ENCODE results near the gene CRISP1. TPM values are rescaled to one million over a fixed set of nuclear protein-coding genes. Genes with fewer than 3 reads are reported as not detected.

Gene CRISP1
- total and polyA plus RNA-seq, 5 donors: not detected

- ATAC-seq (no peak), DNase-seq (peak in 1 of 3 donors; percentile 21)
- no peaks in the 10 kb centered on the region for H3K4me1 ChIP-seq (ENCODE audit: control insufficient read depth, insufficient read depth, low read length)
- intact Hi-C loops (cut with DNase I): no loop called here
- no peaks in the 10 kb centered on the region for H3K9me3 ChIP-seq (ENCODE audit: control insufficient read depth, low read length)
- H3K27ac ChIP-seq (ENCODE audit: low read length): no peak overlapping the region
- H3K4me3 ChIP-seq (ENCODE audit: low read length): no peak overlapping the region
- 67% methylated on average over 3 of the region's 3 CpGs for WGBS
- H3K27me3 ChIP-seq (ENCODE audit: control insufficient read depth, insufficient read depth): no peaks in the 10 kb centered on the region
Measured at GRCh38 chr6:49892280-49892679, 25.9 kb upstream of the CRISP1 start.

GRCh38 chr6:49890988-49891387 is 24.7 kb upstream of the CRISP1 start:
- Histone ChIP-seq H3K9me3 (ENCODE audit: control insufficient read depth, low read length) (no peaks in the 10 kb centered on the region), H3K4me3 (ENCODE audit: low read length) (no peak overlapping the region), H3K27me3 (ENCODE audit: control insufficient read depth, insufficient read depth) (no peaks in the 10 kb centered on the region), H3K27ac (ENCODE audit: low read length) (no peak overlapping the region), H3K4me1 (ENCODE audit: control insufficient read depth, insufficient read depth, low read length) (no peaks in the 10 kb centered on the region)
- no peak for ATAC-seq
- 39% methylated on average over 7 of the region's 7 CpGs for WGBS
- intact Hi-C loops (cut with DNase I): no loop called here
- no peak for DNase-seq

GRCh38 chr6:49888742-49889431 is 22.6 kb upstream of the CRISP1 start:
- no peak overlapping the region for H3K27ac ChIP-seq (ENCODE audit: low read length)
- H3K27me3 ChIP-seq (ENCODE audit: control insufficient read depth, insufficient read depth): no peaks in the 10 kb centered on the region
- H3K4me1 ChIP-seq (ENCODE audit: control insufficient read depth, insufficient read depth, low read length): no peaks in the 10 kb centered on the region
- 64% methylated on average over 5 of the region's 5 CpGs for WGBS
- no peaks in the 10 kb centered on the region for H3K9me3 ChIP-seq (ENCODE audit: control insufficient read depth, low read length)
- no peak overlapping the region for H3K4me3 ChIP-seq (ENCODE audit: low read length)
- DNase-seq: no peak
- no peak for ATAC-seq
- intact Hi-C loops (cut with DNase I): no loop called here

- Histone ChIP-seq H3K4me3 (ENCODE audit: low read length) (no peak overlapping the region), H3K4me1 (ENCODE audit: control insufficient read depth, insufficient read depth, low read length) (no peaks in the 10 kb centered on the region), H3K27me3 (ENCODE audit: control insufficient read depth, insufficient read depth) (no peaks in the 10 kb centered on the region), H3K27ac (ENCODE audit: low read length) (no peak overlapping the region), H3K9me3 (ENCODE audit: control insufficient read depth, low read length) (no peaks in the 10 kb centered on the region)
- 38% methylated on average over 2 of the region's 2 CpGs for WGBS
- DNase-seq (no peak), ATAC-seq (no peak)
- intact Hi-C loops (cut with DNase I): no loop called here
Measured at GRCh38 chr6:49868951-49869529, 2.7 kb upstream of the CRISP1 start.

GRCh38 chr6:49856282-49856681 is 10.1 kb downstream of the CRISP1 start:
- WGBS: 85% methylated on average over 2 of the region's 2 CpGs
- ATAC-seq (no peak), DNase-seq (no peak)
- Histone ChIP-seq H3K27me3 (ENCODE audit: control insufficient read depth, insufficient read depth) (no peaks in the 10 kb centered on the region), H3K4me1 (ENCODE audit: control insufficient read depth, insufficient read depth, low read length) (no peaks in the 10 kb centered on the region), H3K4me3 (ENCODE audit: low read length) (no peak overlapping the region), H3K27ac (ENCODE audit: low read length) (no peak overlapping the region), H3K9me3 (ENCODE audit: control insufficient read depth, low read length) (no peaks in the 10 kb centered on the region)
- intact Hi-C loops (cut with DNase I): loop anchor here in 1 of 4 donors (10.0 kb wide), 1 partner anchor 321 kb away; no protein-coding TSS in a partner anchor

DNA sequence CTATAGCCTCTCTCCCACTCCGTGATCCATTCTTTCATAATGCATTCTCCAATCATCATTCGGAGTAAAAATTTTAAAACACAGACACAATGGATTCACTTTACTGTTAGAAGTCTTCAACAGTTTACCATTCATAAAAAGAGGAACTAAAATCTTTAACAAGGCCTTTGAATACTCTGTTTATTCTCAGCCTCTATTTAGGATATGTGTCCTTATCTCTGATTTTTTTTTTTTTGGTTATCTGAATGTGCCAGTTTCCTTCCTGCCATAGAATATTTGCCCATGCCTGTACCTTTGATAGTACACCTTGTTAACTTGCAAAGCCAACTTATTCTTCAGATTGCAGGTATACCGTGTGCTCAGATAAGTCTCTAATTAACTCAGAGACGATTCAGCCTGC is 11.1 kb downstream of the CRISP1 start:
- intact Hi-C loops (cut with DNase I): loop anchor here in 1 of 4 donors (10.0 kb wide), 1 partner anchor 320 kb away; no protein-coding TSS in a partner anchor
- Histone ChIP-seq H3K4me1 (ENCODE audit: control insufficient read depth, insufficient read depth, low read length) (no peaks in the 10 kb centered on the region), H3K27me3 (ENCODE audit: control insufficient read depth, insufficient read depth) (no peaks in the 10 kb centered on the region), H3K4me3 (ENCODE audit: low read length) (no peak overlapping the region), H3K9me3 (ENCODE audit: control insufficient read depth, low read length) (no peaks in the 10 kb centered on the region), H3K27ac (ENCODE audit: low read length) (no peak overlapping the region)
- WGBS: 74% methylated on average over 4 of the region's 4 CpGs
- no peak for DNase-seq
- ATAC-seq: no peak

DNA sequence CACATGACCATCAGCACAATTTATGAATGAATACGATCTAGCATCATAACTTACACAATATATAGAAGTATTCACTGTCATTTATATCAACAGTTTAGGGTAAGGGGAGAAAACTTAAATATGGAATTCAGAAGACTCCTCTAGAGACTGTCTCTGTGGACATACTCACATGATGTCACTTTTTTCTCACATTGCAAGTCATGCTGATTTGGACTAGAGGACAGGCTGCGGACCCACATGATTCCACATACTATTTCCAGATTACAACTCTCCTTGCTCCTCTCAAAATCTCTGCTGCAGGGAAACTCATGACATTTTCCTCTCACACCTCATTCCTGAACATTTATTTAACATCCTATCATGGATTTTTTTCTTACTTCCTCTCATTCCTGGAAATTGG is 13.4 kb downstream of the CRISP1 start:
- H3K4me1 ChIP-seq (ENCODE audit: control insufficient read depth, insufficient read depth, low read length): no peaks in the 10 kb centered on the region
- 70% methylated on average over 2 of the region's 2 CpGs for WGBS
- no peaks in the 10 kb centered on the region for H3K27me3 ChIP-seq (ENCODE audit: control insufficient read depth, insufficient read depth)
- H3K4me3 ChIP-seq (ENCODE audit: low read length): no peak overlapping the region
- H3K9me3 ChIP-seq (ENCODE audit: control insufficient read depth, low read length): no peaks in the 10 kb centered on the region
- intact Hi-C loops (cut with DNase I): loop anchor here in 2 of 4 donors (5.0 to 10.0 kb wide), 2 partner anchors 231 to 318 kb away; no protein-coding TSS in a partner anchor
- ATAC-seq: no peak
- no peak for DNase-seq
- H3K27ac ChIP-seq (ENCODE audit: low read length): no peak overlapping the region

GRCh38 chr6:49849213-49849907 is 17.0 kb downstream of the CRISP1 start:
- H3K4me3 ChIP-seq (ENCODE audit: low read length): no peak overlapping the region
- no peak overlapping the region for H3K27ac ChIP-seq (ENCODE audit: low read length)
- intact Hi-C loops (cut with DNase I): loop anchor here in 3 of 4 donors (5.0 to 10.0 kb wide), 3 partner anchors 215 to 317 kb away; partner anchors contain the start of gene RHAG (in 1 of the 3)
- H3K27me3 ChIP-seq (ENCODE audit: control insufficient read depth, insufficient read depth): no peaks in the 10 kb centered on the region
- ATAC-seq: peak; percentile 16 to 46
- no peaks in the 10 kb centered on the region for H3K9me3 ChIP-seq (ENCODE audit: control insufficient read depth, low read length)
- 34% methylated on average over 4 of the region's 4 CpGs for WGBS
- no peaks in the 10 kb centered on the region for H3K4me1 ChIP-seq (ENCODE audit: control insufficient read depth, insufficient read depth, low read length)
- no peak for DNase-seq

- WGBS: 77% methylated on average over 2 of the region's 2 CpGs
- Histone ChIP-seq H3K27me3 (ENCODE audit: control insufficient read depth, insufficient read depth) (no peaks in the 10 kb centered on the region), H3K4me1 (ENCODE audit: control insufficient read depth, insufficient read depth, low read length) (no peaks in the 10 kb centered on the region), H3K9me3 (ENCODE audit: control insufficient read depth, low read length) (no peaks in the 10 kb centered on the region), H3K27ac (ENCODE audit: low read length) (no peak overlapping the region), H3K4me3 (ENCODE audit: low read length) (no peak overlapping the region)
- intact Hi-C loops (cut with DNase I): loop anchor here in 3 of 4 donors (5.0 to 10.0 kb wide), 3 partner anchors 213 to 315 kb away; partner anchors contain the start of gene RHAG (in 1 of the 3)
- no peak for DNase-seq
- no peak for ATAC-seq
Measured at GRCh38 chr6:49847673-49848072, 18.7 kb downstream of the CRISP1 start.

- Histone ChIP-seq H3K9me3 (ENCODE audit: control insufficient read depth, low read length) (no peaks in the 10 kb centered on the region), H3K4me1 (ENCODE audit: control insufficient read depth, insufficient read depth, low read length) (no peaks in the 10 kb centered on the region), H3K27me3 (ENCODE audit: control insufficient read depth, insufficient read depth) (no peaks in the 10 kb centered on the region), H3K4me3 (ENCODE audit: low read length) (no peak overlapping the region), H3K27ac (ENCODE audit: low read length) (no peak overlapping the region)
- ATAC-seq (no peak), DNase-seq (no peak)
- intact Hi-C loops (cut with DNase I): loop anchor here in 3 of 4 donors (5.0 to 10.0 kb wide), 3 partner anchors 212 to 315 kb away; partner anchors contain the start of gene RHAG (in 1 of the 3)
- WGBS: 89% methylated on average over 4 of the region's 4 CpGs
Measured at GRCh38 chr6:49847014-49847413, 19.3 kb downstream of the CRISP1 start.

DNA sequence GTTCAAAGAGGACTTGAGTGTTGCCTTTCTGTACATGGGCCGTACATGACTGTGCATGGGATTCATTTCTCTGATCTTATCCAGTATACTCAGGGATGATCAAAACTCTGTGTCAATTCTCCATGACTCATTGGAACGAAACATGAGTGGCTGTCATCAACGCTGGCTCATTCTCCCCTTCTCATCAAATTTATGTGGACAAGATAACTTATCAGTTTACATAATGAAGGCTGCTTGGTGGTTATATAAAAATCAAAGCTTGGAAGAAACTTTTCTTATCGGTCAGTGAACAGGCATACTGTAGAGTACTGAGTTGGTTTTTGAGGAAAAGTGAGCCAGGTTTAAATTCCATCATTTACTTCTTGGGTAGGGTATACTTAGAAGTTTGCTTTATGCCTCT is 24.9 kb downstream of the CRISP1 start:
- no peak for ATAC-seq
- no peak overlapping the region for H3K4me3 ChIP-seq (ENCODE audit: low read length)
- intact Hi-C loops (cut with DNase I): loop anchor here in 2 of 4 donors (10.0 kb wide), 2 partner anchors 207 to 217 kb away; partner anchors contain the start of gene RHAG (in 1 of the 2)

More for the DNA sequence above, 24.9 kb downstream of the CRISP1 start:
- 64% methylated on average over 4 of the region's 4 CpGs for WGBS
- Histone ChIP-seq H3K9me3 (ENCODE audit: control insufficient read depth, low read length) (no peaks in the 10 kb centered on the region), H3K27me3 (ENCODE audit: control insufficient read depth, insufficient read depth) (no peaks in the 10 kb centered on the region), H3K4me1 (ENCODE audit: control insufficient read depth, insufficient read depth, low read length) (no peaks in the 10 kb centered on the region), H3K27ac (ENCODE audit: low read length) (no peak overlapping the region)
- DNase-seq: no peak
